OCI-LY3 (cell line): ENCODE data around the gene ZDHHC22.

Experiments
- H2AFZ ChIP-seq: fragments of 200-600, 300-600 bp; shearing (Covaris generic); 2 replicates; pipeline ENCODE4 v1.6.0; 2014; ENCODE audit warnings: antibody characterized with exemption, low read depth, low read length
- H3K27ac ChIP-seq: fragments of 200-600, 300-600 bp; sonication (generic); 2 replicates; pipeline ENCODE4 v1.5.1; 2014; ENCODE audit warnings: mild to moderate bottlenecking, low read length, moderate library complexity, mixed read lengths
- H3K27me3 ChIP-seq: fragments of 200-600, 300-600 bp; sonication (generic); 2 replicates; pipeline ENCODE4 v1.6.1; 2014; ENCODE audit warnings: low read depth, low read length, mixed read lengths
- H3K36me3 ChIP-seq: fragments of 200-600, 300-600 bp; sonication (generic); replicated peaks from 2 replicates; pipeline ENCODE3; 2014; ENCODE audit warnings: low read depth, low read length, mixed read lengths
- H3K4me1 ChIP-seq: fragments of 300-600, 200-600 bp; sonication (generic); 2 replicates; pipeline ENCODE4 v1.6.1; 2014; ENCODE audit warnings: low read length, mixed read lengths
- H3K4me2 ChIP-seq: fragments of 200-600, 300-600 bp; sonication (generic); 2 replicates; pipeline ENCODE4 v1.6.1; 2014; ENCODE audit warnings: low read length, mixed read lengths
- H3K4me3 ChIP-seq: fragments of 300-600, 200-600 bp; sonication (generic); 2 replicates; pipeline ENCODE4 v1.5.1; 2014; ENCODE audit warnings: antibody characterized with exemption, mild to moderate bottlenecking, low read length, moderate library complexity
- H3K79me2 ChIP-seq: fragments of 300-600, 200-600 bp; shearing (Covaris generic); 2 replicates; pipeline ENCODE4 v1.6.1; 2014; ENCODE audit warnings: mild to moderate bottlenecking, low read length, mixed read lengths
- H3K9ac ChIP-seq: fragments of 300-600, 200-600 bp; shearing (Covaris generic); 2 replicates; pipeline ENCODE4 v1.6.0; 2014; ENCODE audit warnings: mild to moderate bottlenecking, low read length, moderate library complexity
- H3K9me3 ChIP-seq: fragments of 200-600, 300-600 bp; shearing (Covaris generic); 2 replicates; pipeline ENCODE4 v1.6.1; 2014; ENCODE audit warnings: low read length, mixed read lengths; ENCODE audit not compliant: insufficient read depth
- H4K20me1 ChIP-seq: fragments of 200-600, 300-600 bp; sonication (generic); 2 replicates; pipeline ENCODE4 v1.6.1; 2016; ENCODE audit warnings: low read length, mixed read lengths; ENCODE audit not compliant: insufficient read depth
- EZH2phosphoT487 ChIP-seq: fragments of 200-600 bp; shearing (Covaris generic); IDR thresholded peaks from 2 replicates; pipeline ENCODE4 v1.6.1; 2018; ENCODE audit warnings: antibody characterized with exemption, mixed run types, low read depth
- TF ChIP-seq, protein P1 (sequence below): fragments of 200-600, 300-600 bp; sonication (generic); IDR thresholded peaks from 2 replicates; pipeline ENCODE4 v1.5.1; 2014; ENCODE audit warnings: antibody characterized with exemption, low read length, low read depth

The ZDHHC22 gene

DNA sequence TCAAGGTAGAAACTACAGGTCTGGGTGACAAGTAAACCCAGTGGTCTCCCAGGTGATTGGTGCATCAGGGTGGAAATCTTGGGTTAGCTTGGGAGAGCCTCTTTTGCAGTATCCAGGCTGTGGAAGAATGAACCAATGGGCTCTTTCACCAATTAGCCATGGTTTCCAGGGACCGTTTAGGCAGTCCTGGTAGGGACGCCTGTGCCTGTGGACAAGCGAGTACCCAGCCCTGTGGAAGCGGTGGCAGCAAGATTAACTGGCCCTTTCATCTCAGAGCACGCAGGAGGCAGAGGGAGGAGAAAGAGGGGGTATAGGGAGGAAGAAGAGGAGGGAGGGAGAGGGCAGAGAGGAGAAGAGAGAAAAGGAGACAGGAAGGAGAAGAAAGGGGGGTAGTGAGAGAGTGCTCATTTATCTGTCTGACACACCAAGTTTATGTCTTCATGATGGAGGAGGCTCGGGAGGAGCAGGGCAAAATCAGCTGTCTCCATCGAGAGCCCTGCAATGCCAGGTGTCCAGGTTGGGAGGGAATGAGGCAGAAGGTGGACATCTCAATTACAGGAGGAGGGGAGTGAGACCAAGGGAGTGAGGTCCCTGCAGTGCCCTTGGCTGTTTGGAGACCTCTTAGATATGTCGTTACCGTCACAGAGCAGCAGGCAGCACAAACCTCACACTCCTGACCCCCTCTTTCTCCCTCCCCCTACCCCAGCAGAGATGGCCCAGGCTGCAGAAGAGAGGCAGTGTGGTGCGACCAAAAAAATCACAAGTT is 4.6 kb upstream of the ZDHHC22 start:
- Histone ChIP-seq H2AFZ (no peak overlapping the region), H3K79me2 (no peaks in the 10 kb centered on the region), H3K9me3 (no peaks in the 10 kb centered on the region), H3K27ac (no peak overlapping the region), H4K20me1 (no peaks in the 10 kb centered on the region), H3K4me3 (no peak overlapping the region), H3K4me2 (no peak overlapping the region), H3K36me3 (no peaks in the 10 kb centered on the region), H3K9ac (no peak overlapping the region), H3K27me3 (peaks cover 47% of the 10 kb centered on the region), H3K4me1 (no peaks in the 10 kb centered on the region)
- no peak for TF ChIP-seq EZH2phosphoT487
- TF ChIP-seq, protein P1, sequence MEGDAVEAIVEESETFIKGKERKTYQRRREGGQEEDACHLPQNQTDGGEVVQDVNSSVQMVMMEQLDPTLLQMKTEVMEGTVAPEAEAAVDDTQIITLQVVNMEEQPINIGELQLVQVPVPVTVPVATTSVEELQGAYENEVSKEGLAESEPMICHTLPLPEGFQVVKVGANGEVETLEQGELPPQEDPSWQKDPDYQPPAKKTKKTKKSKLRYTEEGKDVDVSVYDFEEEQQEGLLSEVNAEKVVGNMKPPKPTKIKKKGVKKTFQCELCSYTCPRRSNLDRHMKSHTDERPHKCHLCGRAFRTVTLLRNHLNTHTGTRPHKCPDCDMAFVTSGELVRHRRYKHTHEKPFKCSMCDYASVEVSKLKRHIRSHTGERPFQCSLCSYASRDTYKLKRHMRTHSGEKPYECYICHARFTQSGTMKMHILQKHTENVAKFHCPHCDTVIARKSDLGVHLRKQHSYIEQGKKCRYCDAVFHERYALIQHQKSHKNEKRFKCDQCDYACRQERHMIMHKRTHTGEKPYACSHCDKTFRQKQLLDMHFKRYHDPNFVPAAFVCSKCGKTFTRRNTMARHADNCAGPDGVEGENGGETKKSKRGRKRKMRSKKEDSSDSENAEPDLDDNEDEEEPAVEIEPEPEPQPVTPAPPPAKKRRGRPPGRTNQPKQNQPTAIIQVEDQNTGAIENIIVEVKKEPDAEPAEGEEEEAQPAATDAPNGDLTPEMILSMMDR = no peak

GRCh38 chr14:77144412-77145115 is 3.0 kb upstream of the ZDHHC22 start:
- H3K27me3 ChIP-seq = peaks cover 47% of the 10 kb centered on the region
- H3K9me3 ChIP-seq = no peaks in the 10 kb centered on the region
- no peak overlapping the region for H3K9ac ChIP-seq
- TF ChIP-seq, protein P1 = no peak
- TF ChIP-seq EZH2phosphoT487 = no peak
- H2AFZ ChIP-seq = no peak overlapping the region
- no peaks in the 10 kb centered on the region for H3K4me1 ChIP-seq
- H3K36me3 ChIP-seq = no peaks in the 10 kb centered on the region
- H3K4me2 ChIP-seq = no peak overlapping the region
- H4K20me1 ChIP-seq = no peaks in the 10 kb centered on the region
- H3K79me2 ChIP-seq = no peaks in the 10 kb centered on the region
- H3K27ac ChIP-seq = no peak overlapping the region
- no peak overlapping the region for H3K4me3 ChIP-seq

DNA sequence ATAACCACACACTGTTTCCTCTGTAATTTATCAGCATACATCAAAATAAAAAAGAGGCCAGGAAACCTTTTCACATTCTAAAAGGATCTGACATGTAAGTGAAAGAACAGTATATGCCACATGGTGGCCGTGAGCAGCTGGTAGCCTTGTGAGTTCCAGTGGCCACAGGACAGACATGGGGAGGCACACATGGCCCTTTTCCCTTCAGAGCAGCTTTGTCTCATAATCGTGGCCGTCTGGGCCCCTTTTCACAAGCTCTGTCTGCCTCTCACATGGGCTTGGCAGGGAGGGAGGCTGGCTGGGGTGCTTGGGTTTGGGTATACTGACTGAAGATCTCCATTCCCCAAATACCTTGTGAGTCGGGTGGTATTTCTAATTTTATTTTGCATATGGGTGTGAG is 1.5 kb upstream of the ZDHHC22 start:
- Histone ChIP-seq H3K4me1 (no peaks in the 10 kb centered on the region), H3K79me2 (no peaks in the 10 kb centered on the region), H4K20me1 (no peaks in the 10 kb centered on the region), H3K27ac (no peak overlapping the region), H3K9ac (no peak overlapping the region), H3K36me3 (no peaks in the 10 kb centered on the region), H3K9me3 (no peaks in the 10 kb centered on the region), H3K27me3 (peaks cover 47% of the 10 kb centered on the region), H2AFZ (no peak overlapping the region), H3K4me3 (no peak overlapping the region), H3K4me2 (no peak overlapping the region)
- no peak for TF ChIP-seq EZH2phosphoT487
- TF ChIP-seq, protein P1 = no peak

DNA sequence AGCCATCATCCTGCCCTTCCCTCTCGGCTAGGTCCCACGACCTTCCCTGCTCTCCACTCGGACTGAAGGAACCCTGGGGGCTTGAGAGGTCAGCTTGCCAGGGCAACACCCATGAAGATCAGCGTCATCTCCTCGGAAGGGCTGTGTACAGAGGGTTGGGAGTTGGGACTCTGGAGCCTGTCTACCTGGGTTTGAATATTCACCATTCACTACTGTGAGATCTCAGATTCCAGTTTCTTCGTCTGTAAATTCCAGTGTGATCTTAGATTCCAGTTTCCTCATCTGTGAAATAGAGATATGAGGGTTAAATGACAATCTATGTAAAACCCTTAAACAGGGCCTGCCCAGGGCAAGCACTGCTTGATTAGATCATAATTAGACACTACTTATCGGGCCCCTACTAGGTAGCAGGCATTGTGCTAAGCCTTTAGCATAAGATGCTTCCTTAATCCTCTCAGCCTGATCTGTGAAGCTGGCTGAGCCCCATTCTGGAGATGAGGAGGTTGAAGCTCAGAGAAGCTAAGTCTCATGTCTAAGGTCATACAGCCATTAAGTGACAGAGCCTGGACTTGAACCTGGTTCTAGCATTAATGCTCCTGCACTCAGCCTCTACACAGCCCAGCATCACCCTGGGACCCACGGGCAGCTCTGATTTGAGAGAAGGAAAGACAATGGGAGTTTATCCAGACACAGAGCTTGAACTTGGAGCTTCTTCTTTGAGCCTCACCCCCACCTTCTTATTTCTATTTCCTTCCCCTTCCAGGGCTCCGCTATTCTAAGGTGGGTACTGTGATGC is 612 bp upstream of the ZDHHC22 start:
- H3K9ac ChIP-seq = no peak overlapping the region

More for the DNA sequence above, 612 bp upstream of the ZDHHC22 start:
- no peak overlapping the region for H3K4me2 ChIP-seq
- no peaks in the 10 kb centered on the region for H4K20me1 ChIP-seq
- no peak overlapping the region for H3K27ac ChIP-seq
- H3K9me3 ChIP-seq = no peaks in the 10 kb centered on the region
- peaks cover 46% of the 10 kb centered on the region for H3K27me3 ChIP-seq
- H3K36me3 ChIP-seq = no peaks in the 10 kb centered on the region
- no peaks in the 10 kb centered on the region for H3K4me1 ChIP-seq
- H2AFZ ChIP-seq = no peak overlapping the region
- TF ChIP-seq, protein P1 = no peak
- TF ChIP-seq EZH2phosphoT487 = no peak
- H3K79me2 ChIP-seq = no peaks in the 10 kb centered on the region
- H3K4me3 ChIP-seq = no peak overlapping the region
